ENCODE results near the gene IL12RB2. TPM values are rescaled to one million over a fixed set of nuclear protein-coding genes. Genes with fewer than 3 reads are reported as not detected.

The IL12RB2 gene
- total and polyA plus RNA-seq, 2 experiments from 2014 or later, result 0.79 to 1.7 TPM

DNA sequence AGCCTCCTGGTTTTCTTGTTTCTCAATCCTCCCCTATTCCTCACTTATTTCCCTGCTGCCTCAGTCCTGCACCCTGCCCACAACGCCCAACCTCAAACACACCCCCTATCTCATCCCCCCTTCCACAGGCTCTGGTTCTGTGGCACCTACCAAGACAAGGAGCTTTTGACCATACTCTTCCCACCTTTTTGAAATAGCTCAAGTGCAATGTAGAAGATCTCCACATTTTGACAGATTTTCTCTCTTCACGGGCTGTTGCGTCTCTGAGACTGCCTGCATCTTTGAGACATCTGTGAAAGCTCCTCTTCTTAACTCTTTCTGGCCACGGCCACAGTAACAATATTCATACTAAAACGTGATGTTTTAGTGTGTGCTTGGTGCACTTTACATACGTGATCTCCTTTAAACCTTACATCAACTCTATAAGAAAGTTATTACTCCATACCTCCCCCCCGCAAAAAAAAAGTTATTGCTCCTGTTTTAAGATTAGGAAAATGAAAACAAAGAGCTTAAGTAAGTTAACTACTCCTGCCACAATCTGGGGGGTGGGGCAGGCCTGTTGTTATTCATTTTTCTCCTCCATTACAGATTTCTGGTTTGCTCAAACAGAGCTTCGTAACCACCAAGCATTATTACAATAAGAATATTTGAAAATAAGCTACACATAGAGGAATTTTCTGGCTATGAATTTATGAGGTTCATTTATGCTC, 124.4 kb downstream of the IL12RB2 start:
- DNase-seq (ENCODE audit: low spot score) (peak; percentile 38), ATAC-seq (peak; percentile 9)
- no peak for TF ChIP-seq EZH2 (IDR thresholded peaks at IDR 0.05; ENCODE audit: low read depth, unreplicated experiment)
- TF ChIP-seq CREB1 (CRISPR knock-in tag; IDR thresholded peaks at IDR 0.05; ENCODE audit: low read depth), result no peak
- TF ChIP-seq, protein P1, sequence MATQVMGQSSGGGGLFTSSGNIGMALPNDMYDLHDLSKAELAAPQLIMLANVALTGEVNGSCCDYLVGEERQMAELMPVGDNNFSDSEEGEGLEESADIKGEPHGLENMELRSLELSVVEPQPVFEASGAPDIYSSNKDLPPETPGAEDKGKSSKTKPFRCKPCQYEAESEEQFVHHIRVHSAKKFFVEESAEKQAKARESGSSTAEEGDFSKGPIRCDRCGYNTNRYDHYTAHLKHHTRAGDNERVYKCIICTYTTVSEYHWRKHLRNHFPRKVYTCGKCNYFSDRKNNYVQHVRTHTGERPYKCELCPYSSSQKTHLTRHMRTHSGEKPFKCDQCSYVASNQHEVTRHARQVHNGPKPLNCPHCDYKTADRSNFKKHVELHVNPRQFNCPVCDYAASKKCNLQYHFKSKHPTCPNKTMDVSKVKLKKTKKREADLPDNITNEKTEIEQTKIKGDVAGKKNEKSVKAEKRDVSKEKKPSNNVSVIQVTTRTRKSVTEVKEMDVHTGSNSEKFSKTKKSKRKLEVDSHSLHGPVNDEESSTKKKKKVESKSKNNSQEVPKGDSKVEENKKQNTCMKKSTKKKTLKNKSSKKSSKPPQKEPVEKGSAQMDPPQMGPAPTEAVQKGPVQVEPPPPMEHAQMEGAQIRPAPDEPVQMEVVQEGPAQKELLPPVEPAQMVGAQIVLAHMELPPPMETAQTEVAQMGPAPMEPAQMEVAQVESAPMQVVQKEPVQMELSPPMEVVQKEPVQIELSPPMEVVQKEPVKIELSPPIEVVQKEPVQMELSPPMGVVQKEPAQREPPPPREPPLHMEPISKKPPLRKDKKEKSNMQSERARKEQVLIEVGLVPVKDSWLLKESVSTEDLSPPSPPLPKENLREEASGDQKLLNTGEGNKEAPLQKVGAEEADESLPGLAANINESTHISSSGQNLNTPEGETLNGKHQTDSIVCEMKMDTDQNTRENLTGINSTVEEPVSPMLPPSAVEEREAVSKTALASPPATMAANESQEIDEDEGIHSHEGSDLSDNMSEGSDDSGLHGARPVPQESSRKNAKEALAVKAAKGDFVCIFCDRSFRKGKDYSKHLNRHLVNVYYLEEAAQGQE (IDR thresholded peaks at IDR 0.05; ENCODE audit: unreplicated experiment), result no peak
- TF ChIP-seq POLR2AphosphoS5 (IDR thresholded peaks at IDR 0.05; ENCODE audit: low read depth), result no peak
- no peak for TF ChIP-seq NANOG (IDR thresholded peaks at IDR 0.05; ENCODE audit: borderline replicate concordance)
- TF ChIP-seq, protein P2, sequence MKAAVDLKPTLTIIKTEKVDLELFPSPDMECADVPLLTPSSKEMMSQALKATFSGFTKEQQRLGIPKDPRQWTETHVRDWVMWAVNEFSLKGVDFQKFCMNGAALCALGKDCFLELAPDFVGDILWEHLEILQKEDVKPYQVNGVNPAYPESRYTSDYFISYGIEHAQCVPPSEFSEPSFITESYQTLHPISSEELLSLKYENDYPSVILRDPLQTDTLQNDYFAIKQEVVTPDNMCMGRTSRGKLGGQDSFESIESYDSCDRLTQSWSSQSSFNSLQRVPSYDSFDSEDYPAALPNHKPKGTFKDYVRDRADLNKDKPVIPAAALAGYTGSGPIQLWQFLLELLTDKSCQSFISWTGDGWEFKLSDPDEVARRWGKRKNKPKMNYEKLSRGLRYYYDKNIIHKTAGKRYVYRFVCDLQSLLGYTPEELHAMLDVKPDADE (IDR thresholded peaks at IDR 0.05), result no peak
- TF ChIP-seq EZH2phosphoT487 (IDR thresholded peaks at IDR 0.05; ENCODE audit: unreplicated experiment), result no peak
- TF ChIP-seq STAT1 (IDR thresholded peaks at IDR 0.05; ENCODE audit: unreplicated experiment), result no peak
- TF ChIP-seq JUNB (IDR thresholded peaks at IDR 0.05; ENCODE audit: unreplicated experiment), result no peak
- TF ChIP-seq ZNF114 (CRISPR knock-in tag; IDR thresholded peaks at IDR 0.05), result no peak
- TF ChIP-seq ZNF331 (CRISPR knock-in tag; IDR thresholded peaks at IDR 0.05; ENCODE audit: low read depth), result no peak
- TF ChIP-seq, protein P3, sequence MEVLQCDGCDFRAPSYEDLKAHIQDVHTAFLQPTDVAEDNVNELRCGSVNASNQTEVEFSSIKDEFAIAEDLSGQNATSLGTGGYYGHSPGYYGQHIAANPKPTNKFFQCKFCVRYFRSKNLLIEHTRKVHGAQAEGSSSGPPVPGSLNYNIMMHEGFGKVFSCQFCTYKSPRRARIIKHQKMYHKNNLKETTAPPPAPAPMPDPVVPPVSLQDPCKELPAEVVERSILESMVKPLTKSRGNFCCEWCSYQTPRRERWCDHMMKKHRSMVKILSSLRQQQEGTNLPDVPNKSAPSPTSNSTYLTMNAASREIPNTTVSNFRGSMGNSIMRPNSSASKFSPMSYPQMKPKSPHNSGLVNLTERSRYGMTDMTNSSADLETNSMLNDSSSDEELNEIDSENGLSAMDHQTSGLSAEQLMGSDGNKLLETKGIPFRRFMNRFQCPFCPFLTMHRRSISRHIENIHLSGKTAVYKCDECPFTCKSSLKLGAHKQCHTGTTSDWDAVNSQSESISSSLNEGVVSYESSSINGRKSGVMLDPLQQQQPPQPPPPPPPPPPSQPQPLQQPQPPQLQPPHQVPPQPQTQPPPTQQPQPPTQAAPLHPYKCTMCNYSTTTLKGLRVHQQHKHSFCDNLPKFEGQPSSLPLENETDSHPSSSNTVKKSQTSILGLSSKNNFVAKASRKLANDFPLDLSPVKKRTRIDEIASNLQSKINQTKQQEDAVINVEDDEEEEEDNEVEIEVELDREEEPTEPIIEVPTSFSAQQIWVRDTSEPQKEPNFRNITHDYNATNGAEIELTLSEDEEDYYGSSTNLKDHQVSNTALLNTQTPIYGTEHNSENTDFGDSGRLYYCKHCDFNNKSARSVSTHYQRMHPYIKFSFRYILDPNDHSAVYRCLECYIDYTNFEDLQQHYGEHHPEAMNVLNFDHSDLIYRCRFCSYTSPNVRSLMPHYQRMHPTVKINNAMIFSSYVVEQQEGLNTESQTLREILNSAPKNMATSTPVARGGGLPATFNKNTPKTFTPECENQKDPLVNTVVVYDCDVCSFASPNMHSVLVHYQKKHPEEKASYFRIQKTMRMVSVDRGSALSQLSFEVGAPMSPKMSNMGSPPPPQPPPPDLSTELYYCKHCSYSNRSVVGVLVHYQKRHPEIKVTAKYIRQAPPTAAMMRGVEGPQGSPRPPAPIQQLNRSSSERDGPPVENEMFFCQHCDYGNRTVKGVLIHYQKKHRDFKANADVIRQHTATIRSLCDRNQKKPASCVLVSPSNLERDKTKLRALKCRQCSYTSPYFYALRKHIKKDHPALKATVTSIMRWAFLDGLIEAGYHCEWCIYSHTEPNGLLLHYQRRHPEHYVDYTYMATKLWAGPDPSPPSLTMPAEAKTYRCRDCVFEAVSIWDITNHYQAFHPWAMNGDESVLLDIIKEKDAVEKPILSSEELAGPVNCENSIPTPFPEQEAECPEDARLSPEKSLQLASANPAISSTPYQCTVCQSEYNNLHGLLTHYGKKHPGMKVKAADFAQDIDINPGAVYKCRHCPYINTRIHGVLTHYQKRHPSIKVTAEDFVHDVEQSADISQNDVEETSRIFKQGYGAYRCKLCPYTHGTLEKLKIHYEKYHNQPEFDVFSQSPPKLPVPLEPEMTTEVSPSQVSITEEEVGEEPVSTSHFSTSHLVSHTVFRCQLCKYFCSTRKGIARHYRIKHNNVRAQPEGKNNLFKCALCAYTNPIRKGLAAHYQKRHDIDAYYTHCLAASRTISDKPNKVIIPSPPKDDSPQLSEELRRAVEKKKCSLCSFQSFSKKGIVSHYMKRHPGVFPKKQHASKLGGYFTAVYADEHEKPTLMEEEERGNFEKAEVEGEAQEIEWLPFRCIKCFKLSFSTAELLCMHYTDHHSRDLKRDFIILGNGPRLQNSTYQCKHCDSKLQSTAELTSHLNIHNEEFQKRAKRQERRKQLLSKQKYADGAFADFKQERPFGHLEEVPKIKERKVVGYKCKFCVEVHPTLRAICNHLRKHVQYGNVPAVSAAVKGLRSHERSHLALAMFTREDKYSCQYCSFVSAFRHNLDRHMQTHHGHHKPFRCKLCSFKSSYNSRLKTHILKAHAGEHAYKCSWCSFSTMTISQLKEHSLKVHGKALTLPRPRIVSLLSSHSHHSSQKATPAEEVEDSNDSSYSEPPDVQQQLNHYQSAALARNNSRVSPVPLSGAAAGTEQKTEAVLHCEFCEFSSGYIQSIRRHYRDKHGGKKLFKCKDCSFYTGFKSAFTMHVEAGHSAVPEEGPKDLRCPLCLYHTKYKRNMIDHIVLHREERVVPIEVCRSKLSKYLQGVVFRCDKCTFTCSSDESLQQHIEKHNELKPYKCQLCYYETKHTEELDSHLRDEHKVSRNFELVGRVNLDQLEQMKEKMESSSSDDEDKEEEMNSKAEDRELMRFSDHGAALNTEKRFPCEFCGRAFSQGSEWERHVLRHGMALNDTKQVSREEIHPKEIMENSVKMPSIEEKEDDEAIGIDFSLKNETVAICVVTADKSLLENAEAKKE (CRISPR knock-in tag; IDR thresholded peaks at IDR 0.05), result no peak
- TF ChIP-seq, protein P4, sequence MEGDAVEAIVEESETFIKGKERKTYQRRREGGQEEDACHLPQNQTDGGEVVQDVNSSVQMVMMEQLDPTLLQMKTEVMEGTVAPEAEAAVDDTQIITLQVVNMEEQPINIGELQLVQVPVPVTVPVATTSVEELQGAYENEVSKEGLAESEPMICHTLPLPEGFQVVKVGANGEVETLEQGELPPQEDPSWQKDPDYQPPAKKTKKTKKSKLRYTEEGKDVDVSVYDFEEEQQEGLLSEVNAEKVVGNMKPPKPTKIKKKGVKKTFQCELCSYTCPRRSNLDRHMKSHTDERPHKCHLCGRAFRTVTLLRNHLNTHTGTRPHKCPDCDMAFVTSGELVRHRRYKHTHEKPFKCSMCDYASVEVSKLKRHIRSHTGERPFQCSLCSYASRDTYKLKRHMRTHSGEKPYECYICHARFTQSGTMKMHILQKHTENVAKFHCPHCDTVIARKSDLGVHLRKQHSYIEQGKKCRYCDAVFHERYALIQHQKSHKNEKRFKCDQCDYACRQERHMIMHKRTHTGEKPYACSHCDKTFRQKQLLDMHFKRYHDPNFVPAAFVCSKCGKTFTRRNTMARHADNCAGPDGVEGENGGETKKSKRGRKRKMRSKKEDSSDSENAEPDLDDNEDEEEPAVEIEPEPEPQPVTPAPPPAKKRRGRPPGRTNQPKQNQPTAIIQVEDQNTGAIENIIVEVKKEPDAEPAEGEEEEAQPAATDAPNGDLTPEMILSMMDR (conservative IDR thresholded peaks at IDR 0.05; ENCODE audit: low read depth in 2 of 2), result no peak
- H3K9me3 Mint-ChIP-seq, result no peaks in the 10 kb centered on the region; the same call in 2 of the 3 replicates
- peak overlapping the region; percentile 11; the same call in 1 of the 2 replicates for H2AFZ ChIP-seq
- peaks cover 32% of the 10 kb centered on the region for H3K79me2 ChIP-seq (replicated peaks; ENCODE audit: insufficient read depth)
- peaks cover 23% of the 10 kb centered on the region for H4K20me1 ChIP-seq (replicated peaks; ENCODE audit: insufficient read depth)
- H3K9me2 ChIP-seq (ENCODE audit: insufficient read depth), result no peaks in the 10 kb centered on the region
- H3K4me1 Mint-ChIP-seq, result peaks cover 19% of the 10 kb centered on the region
- H3K27me3 ChIP-seq (ENCODE audit: insufficient read depth), result no peaks in the 10 kb centered on the region
- peaks cover 25% of the 10 kb centered on the region for H3K27me3 Mint-ChIP-seq (ENCODE audit: insufficient read depth, low read depth, poor library complexity)
- H3F3A ChIP-seq (replicated peaks; ENCODE audit: low read depth), result no peaks in the 10 kb centered on the region
- H3K36me3 ChIP-seq (ENCODE audit: insufficient read depth), result no peaks in the 10 kb centered on the region; the same call in 1 of the 2 replicates
- H3K4me2 ChIP-seq, result peak overlapping the region; percentile 86
- peak overlapping the region; percentile 87 for H3K4me3 Mint-ChIP-seq
- no peak overlapping the region for H3K27ac ChIP-seq (ENCODE audit: low read depth)
- H3K27ac Mint-ChIP-seq, result peak overlapping the region; percentile 25
- peaks cover 33% of the 10 kb centered on the region for H3K36me3 Mint-ChIP-seq (ENCODE audit: low read depth)
- H3K4me1 ChIP-seq (ENCODE audit: insufficient read depth), result peaks cover 18% of the 10 kb centered on the region
- peak overlapping the region; percentile 66 for H3K4me3 ChIP-seq
